OCI-LY1 (cell line): ENCODE measurements around the gene RBM11.

ENCODE experiments used
- EZH2 ChIP-seq: fragments of 200-600 bp; sonication (generic), shearing (Covaris generic); IDR thresholded peaks from 2 replicates; pipeline ENCODE4 v1.8.0; 2017; ENCODE audit warnings: borderline replicate concordance, mixed run types, mild to moderate bottlenecking, antibody characterized with exemption, low read length, moderate library complexity, mixed read lengths
- TF ChIP-seq, protein P1 (sequence below): fragments of 200-600 bp; sonication (generic), shearing (Covaris generic); IDR thresholded peaks from 2 replicates; pipeline ENCODE4 v1.5.1; 2017; ENCODE audit warnings: mild to moderate bottlenecking, antibody characterized with exemption, low read length, moderate library complexity, mixed read lengths

DNA sequence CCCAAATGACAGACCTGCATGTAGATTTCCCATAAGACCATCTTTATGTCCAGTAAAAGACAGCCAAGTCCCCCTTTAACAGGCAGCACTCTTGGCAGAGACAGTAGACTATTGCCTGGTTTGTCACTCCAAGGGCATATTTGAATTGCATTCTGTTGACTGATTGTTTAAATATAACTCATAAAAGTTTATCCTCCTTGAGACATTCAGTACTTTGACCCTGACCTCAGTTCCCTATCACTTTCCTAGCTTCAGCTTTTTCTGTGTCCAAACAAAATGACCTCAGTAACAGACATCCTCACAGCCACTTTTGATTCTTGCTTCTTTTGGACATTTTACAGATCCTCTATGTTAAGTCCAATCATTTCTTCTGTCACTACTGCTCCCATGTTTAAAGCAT lies 51.1 kb downstream of the RBM11 start:
- TF ChIP-seq, protein P1, sequence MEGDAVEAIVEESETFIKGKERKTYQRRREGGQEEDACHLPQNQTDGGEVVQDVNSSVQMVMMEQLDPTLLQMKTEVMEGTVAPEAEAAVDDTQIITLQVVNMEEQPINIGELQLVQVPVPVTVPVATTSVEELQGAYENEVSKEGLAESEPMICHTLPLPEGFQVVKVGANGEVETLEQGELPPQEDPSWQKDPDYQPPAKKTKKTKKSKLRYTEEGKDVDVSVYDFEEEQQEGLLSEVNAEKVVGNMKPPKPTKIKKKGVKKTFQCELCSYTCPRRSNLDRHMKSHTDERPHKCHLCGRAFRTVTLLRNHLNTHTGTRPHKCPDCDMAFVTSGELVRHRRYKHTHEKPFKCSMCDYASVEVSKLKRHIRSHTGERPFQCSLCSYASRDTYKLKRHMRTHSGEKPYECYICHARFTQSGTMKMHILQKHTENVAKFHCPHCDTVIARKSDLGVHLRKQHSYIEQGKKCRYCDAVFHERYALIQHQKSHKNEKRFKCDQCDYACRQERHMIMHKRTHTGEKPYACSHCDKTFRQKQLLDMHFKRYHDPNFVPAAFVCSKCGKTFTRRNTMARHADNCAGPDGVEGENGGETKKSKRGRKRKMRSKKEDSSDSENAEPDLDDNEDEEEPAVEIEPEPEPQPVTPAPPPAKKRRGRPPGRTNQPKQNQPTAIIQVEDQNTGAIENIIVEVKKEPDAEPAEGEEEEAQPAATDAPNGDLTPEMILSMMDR, result no peak
- no peak for TF ChIP-seq EZH2
